ENCODE measurements around the gene PDE4C.
A peak's percentile ranks its signal among the peaks of the same experiment; 100 is the strongest.
"Not testable (repeated sequence)": the region's sequence is repeated elsewhere in the genome, so short reads cannot be mapped to it uniquely, and the experiment has no call there.

Gene PDE4C

GRCh38 chr19:18220632-18221275 is 5.5 kb downstream of the PDE4C start:
- DNase-seq = no peak

- no peak for DNase-seq
Measured at GRCh38 chr19:18219911-18220631, 6.2 kb downstream of the PDE4C start.

- no peak for DNase-seq
Measured at GRCh38 chr19:18218600-18218999, 7.6 kb downstream of the PDE4C start.

- DNase-seq = no peak
Measured at GRCh38 chr19:18218159-18218558, 8.1 kb downstream of the PDE4C start.

- DNase-seq = no peak
Measured at GRCh38 chr19:18216789-18217188, 9.4 kb downstream of the PDE4C start.

GRCh38 chr19:18214779-18215433 is 11.3 kb downstream of the PDE4C start:
- DNase-seq = no peak

- DNase-seq = no peak
Measured at GRCh38 chr19:18211683-18212082, 14.6 kb downstream of the PDE4C start.

- DNase-seq = not testable (repeated sequence)
Measured at GRCh38 chr19:18209912-18210311, 16.3 kb downstream of the PDE4C start.

GRCh38 chr19:18208098-18208951 is 17.9 kb downstream of the PDE4C start:
- DNase-seq = no peak

- no peak for DNase-seq
Measured at GRCh38 chr19:18206018-18206417, 20.2 kb downstream of the PDE4C start.

GRCh38 chr19:18205200-18205892 is 20.9 kb downstream of the PDE4C start:
- peak; percentile 44 for DNase-seq

GRCh38 chr19:18204394-18205199 is 21.6 kb downstream of the PDE4C start:
- DNase-seq = peak; percentile 38

- DNase-seq = peak; percentile 99
Measured at GRCh38 chr19:18203863-18204393, 22.3 kb downstream of the PDE4C start, which contains the start of gene RAB3A. Gene RAB3A, minus strand, starts transcription at chr19:18204042. Its CDS starts 1,302 bp downstream, at chr19:18202740.

GRCh38 chr19:18203408-18203862 is 22.8 kb downstream of the PDE4C start:
- DNase-seq = no peak

GRCh38 chr19:18202778-18203407 is 23.3 kb downstream of the PDE4C start:
- no peak for DNase-seq

- no peak for DNase-seq
Measured at GRCh38 chr19:18202397-18202777, 23.9 kb downstream of the PDE4C start.

- no peak for DNase-seq
Measured at GRCh38 chr19:18198374-18198773, 27.9 kb downstream of the PDE4C start.

GRCh38 chr19:18197941-18198340 is 28.3 kb downstream of the PDE4C start:
- no peak for DNase-seq

- no peak for DNase-seq
Measured at GRCh38 chr19:18197306-18197705, 28.9 kb downstream of the PDE4C start.

- no peak for DNase-seq
Measured at GRCh38 chr19:18196511-18196845, 29.8 kb downstream of the PDE4C start.
